A172 (cell line): ENCODE results near the gene C1QC. TPM values are rescaled to one million over a fixed set of nuclear protein-coding genes. Genes with fewer than 3 reads are reported as not detected.

Experiments
- DNase-seq: peaks from one replicate; pipeline ENCODE4 v3.0.0-alpha.2; 2015; ENCODE audit warnings: low spot score
- total RNA-seq: library from RNA; depleted of rRNA; stranded (reverse); fragments of >200 nt; shearing (Covaris generic); gene quantifications from 2 replicates; pipeline ENCODE4 v1.2.3, GENCODE V29; 2014

C1QC gene
- total RNA-seq, 1 experiment from 2014 or later = not detected

- DNase-seq = peak; percentile 16
These were observed 24.2 kb upstream of the C1QC start for GRCh38 chr1:22619252-22619651.

DNA sequence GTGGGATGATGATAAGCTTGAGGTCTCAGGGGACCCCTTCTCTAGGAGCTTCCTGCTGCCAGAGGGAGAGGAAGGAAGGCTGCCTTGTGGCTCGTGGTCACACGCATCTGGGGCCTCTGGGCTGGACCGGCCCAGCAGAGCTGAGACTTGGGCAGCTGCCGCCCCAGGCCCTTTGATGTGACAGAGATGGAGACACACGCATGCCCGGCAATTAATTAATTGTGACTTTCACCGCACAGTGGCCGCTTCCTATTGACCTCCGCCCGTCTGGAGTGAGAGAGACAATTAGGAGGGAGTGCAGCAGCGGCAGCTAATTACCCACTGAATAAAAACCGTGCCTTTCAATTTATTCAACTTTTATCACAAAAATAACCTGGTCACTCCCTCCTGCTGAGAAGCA lies 23.6 kb upstream of the C1QC start:
- DNase-seq = no peak

GRCh38 chr1:22621761-22622160 lies 21.7 kb upstream of the C1QC start:
- DNase-seq = no peak

DNA sequence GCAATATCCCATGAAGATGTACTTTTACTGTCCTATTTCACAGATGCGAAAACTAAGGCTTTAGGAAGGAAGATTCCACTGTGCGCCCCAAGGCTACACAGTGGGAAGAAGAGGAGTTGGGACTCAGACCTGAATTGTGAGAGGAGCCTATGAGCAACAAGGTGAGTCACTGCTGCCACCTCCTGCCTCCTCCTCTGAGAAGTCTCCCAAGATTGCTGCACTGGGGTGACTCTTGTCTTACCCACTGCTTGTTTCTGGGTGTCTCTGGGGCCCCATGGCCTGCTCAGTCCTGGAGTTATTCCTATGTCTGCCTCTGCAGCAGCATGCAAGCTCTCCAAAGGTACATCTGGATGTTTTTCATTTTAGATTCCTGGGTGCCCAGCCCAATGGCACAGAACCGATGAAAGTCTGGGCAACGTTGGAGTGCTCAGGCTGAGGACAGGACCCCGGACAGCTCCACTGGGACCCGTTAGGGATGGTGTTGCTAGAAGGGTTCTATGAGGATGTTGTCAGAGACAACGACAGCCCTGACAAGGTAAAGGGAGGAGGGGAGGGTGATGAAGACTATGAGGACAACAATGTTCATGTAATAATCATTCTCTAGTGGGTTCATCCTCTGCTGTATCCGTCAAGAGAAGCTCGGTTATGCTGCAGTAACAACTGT lies 18.0 kb upstream of the C1QC start:
- no peak for DNase-seq

DNA sequence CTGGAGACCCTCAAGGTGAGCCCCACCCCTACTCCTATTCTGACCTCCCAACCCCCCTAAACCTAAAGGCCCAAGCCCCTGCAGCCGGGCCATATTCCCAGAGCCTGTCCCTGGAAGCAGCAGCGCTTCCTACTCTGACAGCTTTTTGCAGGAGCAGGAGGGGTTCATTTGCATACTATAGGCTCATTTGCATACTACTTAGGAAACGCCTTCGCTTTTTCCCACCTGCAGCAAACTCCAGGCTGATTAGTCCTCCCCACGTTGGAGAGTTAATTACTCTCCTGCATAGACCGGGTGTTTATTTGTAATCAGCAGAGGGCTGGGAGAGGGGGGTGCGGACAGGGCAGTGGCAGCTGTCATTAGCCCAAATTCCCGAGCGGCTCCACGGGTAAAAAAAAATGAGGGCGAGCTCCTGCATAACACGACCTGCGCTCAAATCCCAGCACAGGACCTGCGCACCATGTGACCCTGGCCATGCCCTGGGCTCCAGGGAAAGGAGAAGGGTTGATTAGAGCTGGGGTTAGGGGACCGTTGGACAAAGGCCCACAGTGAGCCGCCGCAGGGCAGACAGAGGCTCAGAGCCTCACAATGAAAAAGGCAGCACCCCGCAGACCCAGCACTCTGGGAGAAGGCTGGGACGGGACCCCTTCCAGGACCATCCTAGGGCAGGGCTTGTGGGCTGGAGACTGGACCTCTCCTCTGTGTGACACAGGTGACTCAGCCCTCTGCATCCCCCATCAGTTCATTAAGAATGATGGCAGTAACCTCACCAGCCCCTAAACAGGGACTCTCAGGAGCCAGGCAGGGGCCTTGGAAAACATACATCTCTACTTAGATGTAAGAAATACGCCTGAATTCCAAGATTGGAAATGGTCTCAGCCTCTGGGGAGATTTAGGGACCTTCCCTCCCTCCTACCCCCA lies 16.9 kb upstream of the C1QC start:
- DNase-seq = no peak

DNA sequence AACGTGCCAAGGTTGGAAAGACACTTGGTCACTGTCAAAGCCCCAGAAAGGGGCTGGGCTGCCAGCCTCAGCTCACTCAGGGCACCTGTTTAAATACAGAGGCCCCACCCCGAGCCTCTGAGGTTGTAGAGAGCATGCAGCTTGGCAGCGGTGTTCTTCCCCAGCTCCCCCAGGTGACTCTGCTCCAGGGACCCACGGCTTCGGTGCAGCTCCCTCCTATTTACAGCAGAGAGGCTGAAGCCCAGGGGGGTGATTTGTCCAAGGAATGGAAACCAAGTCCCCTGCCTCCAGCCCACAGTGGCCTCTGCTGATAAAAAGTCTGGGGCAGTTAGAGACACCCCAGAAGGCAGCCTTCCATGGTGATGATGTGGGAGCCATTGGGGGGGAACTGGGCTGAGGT lies 16.1 kb upstream of the C1QC start:
- DNase-seq = no peak

DNA sequence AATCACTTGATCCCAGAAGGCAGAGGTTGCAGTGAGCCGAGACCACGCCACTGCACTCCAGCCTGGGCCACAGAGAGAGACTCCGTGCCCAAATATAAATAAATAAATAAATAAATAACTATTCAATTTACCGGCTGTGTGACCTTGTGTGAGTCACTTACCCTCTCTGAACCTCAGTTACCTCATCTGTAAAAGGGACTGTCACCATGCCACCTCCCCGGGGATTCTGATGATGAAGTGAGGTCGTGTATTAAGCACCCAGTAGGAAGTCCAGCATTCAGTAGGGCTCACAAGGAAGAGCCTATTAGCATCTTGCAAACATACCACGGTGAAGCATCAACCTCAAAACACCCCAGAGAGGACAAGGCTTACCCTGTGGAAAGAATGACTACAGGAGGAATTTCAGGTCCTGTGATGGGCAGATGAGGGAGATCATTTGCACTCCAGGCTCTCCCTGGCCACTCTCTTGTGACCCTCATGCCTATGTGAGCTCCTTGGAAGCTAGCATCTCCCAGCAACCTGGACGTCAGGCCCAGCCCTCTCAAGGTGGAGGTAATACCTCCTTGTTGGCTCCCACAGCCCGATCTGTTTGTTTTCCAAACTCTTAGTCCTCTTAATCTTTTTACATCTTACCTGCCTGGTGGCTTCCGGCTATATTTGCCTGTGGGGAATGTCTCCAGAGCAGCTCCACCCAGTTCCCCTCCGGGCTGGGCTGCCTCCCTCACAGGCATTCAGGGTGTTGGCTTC lies 14.6 kb upstream of the C1QC start:
- DNase-seq = no peak

DNA sequence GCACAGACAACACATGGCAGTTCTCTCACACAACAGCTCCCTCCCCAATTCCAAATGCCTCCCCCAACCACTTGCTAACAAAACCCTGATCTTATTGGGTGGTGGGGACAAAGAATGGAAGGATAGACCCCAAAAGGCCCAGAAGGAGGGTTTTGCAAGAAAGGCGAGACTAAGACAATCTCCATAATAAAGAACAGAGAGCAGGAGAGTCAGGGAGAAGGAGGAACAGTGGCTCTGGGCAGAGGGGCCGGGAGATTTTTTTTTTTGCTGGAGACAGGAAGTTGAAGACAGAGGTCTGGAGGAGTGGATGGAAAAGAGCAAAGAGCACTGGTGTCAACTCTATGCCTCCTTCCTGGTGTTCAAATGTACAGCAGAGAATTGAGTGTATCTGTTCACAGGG lies 13.5 kb upstream of the C1QC start:
- no peak for DNase-seq

DNA sequence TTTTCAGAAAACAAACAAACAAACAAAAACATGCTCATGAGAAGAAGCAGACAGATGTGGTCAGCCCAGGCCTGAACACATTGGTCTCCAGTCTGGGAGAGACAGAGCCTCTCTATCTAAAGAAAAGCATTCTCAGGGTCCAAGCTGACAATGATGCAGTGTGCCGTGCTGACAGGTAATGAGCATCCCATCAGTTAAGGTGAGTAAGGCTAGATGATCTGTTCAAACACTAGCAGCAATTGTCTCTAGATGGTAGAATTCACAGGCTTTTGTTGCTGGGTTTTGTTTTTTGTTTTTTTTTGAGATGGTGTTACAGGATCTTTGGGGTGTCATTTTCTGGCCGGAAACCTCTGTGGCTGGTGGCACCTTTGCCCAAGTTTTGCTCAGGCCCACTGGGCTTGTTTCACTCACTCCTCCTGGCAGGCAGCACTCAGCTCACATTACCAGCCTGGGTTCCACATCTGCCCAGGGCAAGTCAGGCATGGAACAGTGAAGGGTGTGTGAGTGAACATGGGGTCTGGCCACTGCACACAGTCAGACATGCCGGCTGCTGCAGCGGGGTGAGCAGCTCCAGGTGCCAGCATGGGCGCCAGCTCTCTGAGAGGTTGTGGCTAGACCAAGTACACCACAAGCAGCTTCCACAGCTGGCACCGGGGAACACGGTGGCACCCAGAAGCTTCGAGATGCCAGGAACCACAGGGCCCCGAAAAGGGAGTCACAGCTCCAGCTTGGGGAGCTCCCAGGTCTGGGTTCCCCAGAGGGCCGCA lies 9.6 kb upstream of the C1QC start:
- no peak for DNase-seq

DNA sequence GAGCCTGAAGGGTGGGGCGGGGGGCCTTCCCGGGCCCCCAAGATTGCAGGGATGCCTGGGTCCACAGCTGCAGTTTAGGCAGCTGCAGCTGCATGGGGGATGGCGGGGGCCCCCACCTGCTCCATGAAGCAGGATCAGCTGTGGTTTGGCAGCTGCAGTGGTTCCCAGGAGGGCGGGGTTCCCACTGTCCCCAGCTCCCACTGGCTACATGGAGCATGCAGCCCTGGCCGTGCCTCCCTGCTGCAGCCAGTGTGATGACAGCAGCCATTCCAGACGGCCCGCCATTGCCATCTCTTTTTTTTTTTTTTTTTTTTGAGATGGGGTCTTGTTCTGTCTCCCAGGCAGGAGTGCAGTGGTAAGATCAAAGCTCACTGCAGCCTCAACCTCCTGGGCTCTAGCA lies 8.0 kb upstream of the C1QC start:
- DNase-seq = no peak

GRCh38 chr1:22636353-22636752 lies 7.1 kb upstream of the C1QC start, which contains the start of gene C1QA:
Gene C1QA (plus strand): TSS chr1:22636628. CDS start chr1:22637617, 989 bp downstream.
- DNase-seq = no peak

DNA sequence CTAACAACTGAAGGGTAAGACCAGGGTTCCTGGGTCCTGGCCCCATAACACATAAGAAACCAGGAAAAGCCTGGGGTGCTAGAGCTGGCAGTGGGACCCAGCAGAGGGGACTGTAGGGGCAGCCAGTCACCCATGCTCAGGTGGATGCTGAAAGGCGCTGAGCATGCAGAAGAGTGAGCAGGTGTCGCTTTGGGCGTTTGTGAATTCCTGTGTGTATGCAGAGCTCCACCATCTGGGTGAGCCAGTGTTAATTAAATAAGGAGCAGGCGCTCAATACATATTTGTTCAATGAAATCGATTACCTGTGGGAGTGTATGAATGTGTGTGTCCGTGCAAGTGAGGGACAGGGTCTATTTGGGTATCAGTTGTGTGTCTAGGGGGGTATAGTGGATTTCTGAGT lies 6.5 kb upstream of the C1QC start:
- DNase-seq = no peak

- no peak for DNase-seq
These were observed 5.5 kb upstream of the C1QC start for GRCh38 chr1:22637907-22638445.

DNA sequence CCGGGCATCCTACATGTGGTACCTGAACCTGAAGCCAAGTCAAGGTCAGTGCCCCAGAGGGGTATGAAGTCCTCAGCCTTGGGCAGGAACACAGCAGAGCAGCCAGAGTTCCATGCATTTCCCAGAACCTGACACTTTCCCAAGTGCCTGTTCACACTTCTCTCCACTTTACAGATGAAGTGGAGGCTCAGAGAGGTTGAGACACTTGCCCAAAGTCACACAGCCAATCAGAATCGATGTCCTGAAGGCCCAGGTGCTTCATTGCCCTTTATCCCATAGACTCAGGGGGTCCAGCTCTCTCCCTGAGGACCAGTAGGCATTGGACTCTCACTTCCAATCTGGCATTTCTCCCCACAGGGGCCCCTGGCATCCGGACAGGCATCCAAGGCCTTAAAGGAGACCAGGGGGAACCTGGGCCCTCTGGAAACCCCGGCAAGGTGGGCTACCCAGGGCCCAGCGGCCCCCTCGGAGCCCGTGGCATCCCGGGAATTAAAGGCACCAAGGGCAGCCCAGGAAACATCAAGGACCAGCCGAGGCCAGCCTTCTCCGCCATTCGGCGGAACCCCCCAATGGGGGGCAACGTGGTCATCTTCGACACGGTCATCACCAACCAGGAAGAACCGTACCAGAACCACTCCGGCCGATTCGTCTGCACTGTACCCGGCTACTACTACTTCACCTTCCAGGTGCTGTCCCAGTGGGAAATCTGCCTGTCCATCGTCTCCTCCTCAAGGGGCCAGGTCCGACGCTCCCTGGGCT lies 4.8 kb upstream of the C1QC start:
- no peak for DNase-seq

- peak; percentile 16 for DNase-seq
These were observed 4.1 kb upstream of the C1QC start for GRCh38 chr1:22639286-22639685.

GRCh38 chr1:22641247-22641646 lies 2.2 kb upstream of the C1QC start:
- no peak for DNase-seq

GRCh38 chr1:22641906-22642636 lies 1.4 kb upstream of the C1QC start:
- peak; percentile 7 for DNase-seq

- DNase-seq = no peak
These were observed 495 bp downstream of the C1QC start for GRCh38 chr1:22643928-22644327.

DNA sequence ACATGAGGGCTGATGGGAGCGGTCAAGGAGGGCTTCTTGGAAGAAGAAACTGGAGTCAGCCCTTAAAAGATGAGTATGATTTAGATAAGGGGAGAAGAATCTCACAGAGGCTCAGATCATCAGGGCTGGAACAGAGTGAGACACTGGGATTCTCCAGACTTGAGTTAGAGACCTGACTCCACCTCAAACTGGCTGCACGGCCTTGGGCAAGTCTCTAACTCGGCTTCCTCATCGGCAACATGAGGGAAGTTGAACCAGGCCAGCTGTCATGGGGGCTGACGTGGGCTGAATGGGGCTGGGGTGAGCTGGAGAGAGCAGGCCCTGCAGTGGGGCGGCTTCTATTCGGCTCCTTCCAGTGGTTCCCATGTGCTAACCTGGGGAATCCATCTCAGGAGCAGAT lies 2.5 kb downstream of the C1QC start:
- no peak for DNase-seq

GRCh38 chr1:22646384-22646783 lies 3.0 kb downstream of the C1QC start:
- DNase-seq = no peak
